OCI-LY7 (cell line): ENCODE measurements around the gene AQP11. TPM values are rescaled to one million over a fixed set of nuclear protein-coding genes. Genes with fewer than 3 reads are reported as not detected.

ENCODE experiments used
- BruUV-seq: library from RNA; stranded (reverse); fragments of 400-500 nt; replicated peaks from 2 replicates; lab custom pipeline; 2021; lab: Mats Ljungman, UMichigan
- CTCF ChIA-PET: fragments of 300-600 bp; sonication (Branson Sonifier 250); formaldehyde crosslinking; loops from one replicate; lab custom pipeline; 2022; ENCODE audit warnings: antibody characterized with exemption; ENCODE audit not compliant: unreplicated experiment; lab: Charles Lee
- POLR2A ChIA-PET: fragments of 300-600 bp; sonication (Branson Sonifier 250); formaldehyde crosslinking; loops from one replicate; lab custom pipeline; 2022; ENCODE audit warnings: antibody characterized with exemption; lab: Charles Lee
- DNase-seq: peaks from one replicate; pipeline ENCODE4 v3.0.0-alpha.2; 2015; ENCODE audit warnings: low spot score
- H2AFZ ChIP-seq: fragments of 200-600 bp; sonication (generic), shearing (Covaris generic); 2 replicates; pipeline ENCODE4 v1.6.1; 2014; ENCODE audit warnings: mild to moderate bottlenecking, antibody characterized with exemption, low read length, moderate library complexity
- H3K27ac ChIP-seq: fragments of 200-600 bp; sonication (generic); 2 replicates; pipeline ENCODE4 v1.5.1; 2014; ENCODE audit warnings: mixed run types, low read depth, mild to moderate bottlenecking, moderate library complexity, low read length, inconsistent platforms; ENCODE audit not compliant: poor library complexity, severe bottlenecking
- H3K36me3 ChIP-seq: fragments of 200-600 bp; sonication (generic); 2 replicates; pipeline ENCODE4 v1.6.1; 2014; ENCODE audit warnings: mild to moderate bottlenecking, antibody characterized with exemption, low read length, moderate library complexity, mixed read lengths; ENCODE audit not compliant: insufficient read depth
- H3K4me1 ChIP-seq: fragments of 200-600 bp; sonication (generic); 2 replicates; pipeline ENCODE4 v1.5.1; 2014; ENCODE audit warnings: mild to moderate bottlenecking, low read length; ENCODE audit not compliant: insufficient read depth, poor library complexity, severe bottlenecking
- H3K4me2 ChIP-seq: fragments of 200-600 bp; sonication (generic); 2 replicates; pipeline ENCODE4 v1.6.1; 2014; ENCODE audit warnings: mild to moderate bottlenecking, low read length
- H3K4me3 ChIP-seq: fragments of 200-600 bp; sonication (generic); 2 replicates; pipeline ENCODE4 v1.5.1; 2014; ENCODE audit warnings: mild to moderate bottlenecking, low read depth, low read length; ENCODE audit not compliant: poor library complexity, severe bottlenecking
- H3K79me2 ChIP-seq: fragments of 200-600 bp; sonication (generic); 2 replicates; pipeline ENCODE4 v1.6.1; 2016; ENCODE audit warnings: low read depth, mild to moderate bottlenecking, low read length, moderate library complexity, mixed read lengths; ENCODE audit not compliant: insufficient read depth
- H3K9me2 ChIP-seq: fragments of 200-600 bp; sonication (generic); 2 replicates; pipeline ENCODE4 v1.6.1; 2016; ENCODE audit warnings: mild to moderate bottlenecking, low read length, mixed read lengths; ENCODE audit not compliant: insufficient read depth
- H3K9me3 ChIP-seq: fragments of 200-600 bp; sonication (generic); 2 replicates; pipeline ENCODE4 v1.6.1; 2014; ENCODE audit warnings: mild to moderate bottlenecking, mixed run types, low read length, mixed read lengths
- H4K20me1 ChIP-seq: fragments of 200-600 bp; sonication (generic); 2 replicates; pipeline ENCODE4 v1.6.1; 2014; ENCODE audit warnings: mild to moderate bottlenecking, antibody characterized with exemption, low read length, moderate library complexity, mixed read lengths; ENCODE audit not compliant: insufficient read depth
- CTCF ChIP-seq: fragments of 200-600 bp; sonication (generic); conservative IDR thresholded peaks from 2 replicates; pipeline ENCODE4 v1.5.1; 2014; ENCODE audit warnings: mild to moderate bottlenecking, antibody characterized with exemption, low read length, moderate library complexity, mixed read lengths
- EZH2phosphoT487 ChIP-seq: fragments of 200-600 bp; sonication (generic); IDR thresholded peaks from 2 replicates; pipeline ENCODE4 v1.6.1; 2018; ENCODE audit warnings: low read depth, borderline replicate concordance, mild to moderate bottlenecking, mixed run types, antibody characterized with exemption, low read length, moderate library complexity, mixed read lengths
- intact Hi-C: fragments of 100-400 bp; cut with micrococcal nuclease; formaldehyde crosslinking; loops from one replicate; pipeline ENCODE4 v1.10.0; 2022; ENCODE audit not compliant: unreplicated experiment
- total RNA-seq, 2 experiments: library from RNA; depleted of rRNA in 1 of 2; stranded (reverse); fragments of >200 nt in 1 of 2; shearing (Covaris generic) in 1 of 2; gene quantifications; 2 replicates each; pipeline ENCODE4 v1.2.3, GENCODE V29; 2014 to 2022

AQP11 gene
- total RNA-seq, 2 experiments from 2014 or later, result not detected

GRCh38 chr11:77561257-77561656 is 28.5 kb upstream of the AQP11 start:
- Histone ChIP-seq H3K36me3 (no peaks in the 10 kb centered on the region), H3K9me2 (no peaks in the 10 kb centered on the region), H3K4me2 (no peak overlapping the region), H3K27ac (no peak overlapping the region), H2AFZ (no peak overlapping the region), H3K4me1 (no peaks in the 10 kb centered on the region), H4K20me1 (no peaks in the 10 kb centered on the region), H3K79me2 (no peaks in the 10 kb centered on the region), H3K4me3 (no peak overlapping the region), H3K9me3 (no peaks in the 10 kb centered on the region)
- ChIA-PET POLR2A (no interaction called here), CTCF (no interaction called here)
- intact Hi-C loops, result no loop called here
- no peak for TF ChIP-seq EZH2phosphoT487
- TF ChIP-seq CTCF, result no peak
- no TSS peak for BruUV-seq
- no peak for DNase-seq

- no peak for DNase-seq
- intact Hi-C loops, result no loop called here
- Histone ChIP-seq H3K4me3 (no peak overlapping the region), H3K4me2 (no peak overlapping the region), H4K20me1 (no peaks in the 10 kb centered on the region), H2AFZ (no peak overlapping the region), H3K36me3 (no peaks in the 10 kb centered on the region), H3K9me2 (no peaks in the 10 kb centered on the region), H3K27ac (no peak overlapping the region), H3K79me2 (no peaks in the 10 kb centered on the region), H3K9me3 (no peaks in the 10 kb centered on the region), H3K4me1 (no peaks in the 10 kb centered on the region)
- TF ChIP-seq CTCF (no peak), EZH2phosphoT487 (no peak)
- no TSS peak for BruUV-seq
- CTCF ChIA-PET, result no interaction called here
- POLR2A ChIA-PET, result no interaction called here
Observed at GRCh38 chr11:77568306-77568705, 21.4 kb upstream of the AQP11 start.

- TF ChIP-seq EZH2phosphoT487 (no peak), CTCF (no peak)
- Histone ChIP-seq H3K36me3 (no peaks in the 10 kb centered on the region), H3K4me2 (no peak overlapping the region), H3K4me1 (no peaks in the 10 kb centered on the region), H3K9me3 (no peaks in the 10 kb centered on the region), H3K27ac (no peak overlapping the region), H3K9me2 (no peaks in the 10 kb centered on the region), H4K20me1 (no peaks in the 10 kb centered on the region), H3K79me2 (no peaks in the 10 kb centered on the region), H2AFZ (no peak overlapping the region), H3K4me3 (no peak overlapping the region)
- ChIA-PET CTCF (no interaction called here), POLR2A (no interaction called here)
- no TSS peak for BruUV-seq
- no peak for DNase-seq
- intact Hi-C loops, result no loop called here
Observed at GRCh38 chr11:77568916-77569675, 20.7 kb upstream of the AQP11 start.
